SH-SY5Y (cell line): ENCODE measurements around the gene ETV6.

Experiments used
- GATA2 ChIP-seq: IDR thresholded peaks from 2 replicates; pipeline ENCODE4 v1.6.1; 2011; ENCODE audit warnings: mild to moderate bottlenecking, low read depth, low read length
- GATA3 ChIP-seq: IDR thresholded peaks from 2 replicates; pipeline ENCODE4 v1.6.1; 2011; ENCODE audit warnings: low read depth, mild to moderate bottlenecking, low read length, moderate library complexity

DNA sequence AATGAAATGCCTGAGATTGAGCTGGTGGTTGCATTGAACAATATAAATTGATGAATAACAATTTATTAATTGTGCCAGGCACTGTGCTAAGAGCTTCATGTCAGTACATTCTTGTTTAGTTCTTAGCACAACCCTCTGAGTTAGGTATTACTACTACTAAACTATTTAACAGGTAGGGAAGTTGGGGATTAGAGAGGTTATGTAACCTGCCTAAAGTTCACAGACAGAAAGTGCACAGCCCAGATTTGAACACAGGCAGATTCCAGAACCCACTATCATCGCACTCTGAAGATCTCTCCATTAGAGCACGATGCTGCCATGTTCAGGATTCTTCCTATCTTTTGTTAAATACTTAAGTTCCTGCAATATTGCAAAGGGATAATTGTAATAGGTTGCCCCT, 49.3 kb downstream of the ETV6 start:
- TF ChIP-seq GATA3, result no peak
- TF ChIP-seq GATA2, result no peak
